Activated CD4-positive, alpha-beta T cell treated with anti-CD3 and anti-CD28 coated beads for 4 hours (primary cell): Measurements from ENCODE around the gene S1PR2.
"Not testable (repeated sequence)": the region's sequence is repeated elsewhere in the genome, so short reads cannot be mapped to it uniquely, and the experiment has no call there.

Source experiments
- DNase-seq, 2 donors: peaks; one replicate each; pipeline ENCODE4 v3.0.0-alpha.2; 2020

Gene S1PR2

GRCh38 chr19:10252707-10253106 lies 21.6 kb upstream of the S1PR2 start:
- DNase-seq, result no peak

GRCh38 chr19:10251792-10252694 lies 20.9 kb upstream of the S1PR2 start, which contains the start of gene MRPL4:
MRPL4 (plus strand) TSS chr19:10252214; CDS start chr19:10252254, 40 bp downstream.
- peak; percentile 95 to 96 for DNase-seq

DNA sequence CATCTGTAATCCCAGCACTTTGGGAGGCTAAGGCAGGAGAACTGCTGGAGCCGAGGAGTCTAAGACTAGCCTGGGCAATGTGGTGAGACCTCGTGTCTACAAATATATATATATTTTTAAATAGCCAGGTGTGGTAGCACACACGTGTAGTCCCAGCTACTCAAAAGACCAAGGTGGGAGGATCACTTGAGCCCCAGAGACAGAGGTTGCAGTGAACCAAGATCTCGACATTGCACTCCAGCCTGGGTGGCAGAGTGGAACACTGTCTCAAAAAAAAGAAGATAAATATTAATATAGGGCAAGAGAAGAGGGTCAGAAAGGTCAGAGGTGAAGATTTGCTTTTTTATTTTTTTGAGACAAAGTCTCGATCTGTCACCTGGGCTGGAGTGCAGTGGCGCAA lies 15.4 kb upstream of the S1PR2 start:
- no peak for DNase-seq

DNA sequence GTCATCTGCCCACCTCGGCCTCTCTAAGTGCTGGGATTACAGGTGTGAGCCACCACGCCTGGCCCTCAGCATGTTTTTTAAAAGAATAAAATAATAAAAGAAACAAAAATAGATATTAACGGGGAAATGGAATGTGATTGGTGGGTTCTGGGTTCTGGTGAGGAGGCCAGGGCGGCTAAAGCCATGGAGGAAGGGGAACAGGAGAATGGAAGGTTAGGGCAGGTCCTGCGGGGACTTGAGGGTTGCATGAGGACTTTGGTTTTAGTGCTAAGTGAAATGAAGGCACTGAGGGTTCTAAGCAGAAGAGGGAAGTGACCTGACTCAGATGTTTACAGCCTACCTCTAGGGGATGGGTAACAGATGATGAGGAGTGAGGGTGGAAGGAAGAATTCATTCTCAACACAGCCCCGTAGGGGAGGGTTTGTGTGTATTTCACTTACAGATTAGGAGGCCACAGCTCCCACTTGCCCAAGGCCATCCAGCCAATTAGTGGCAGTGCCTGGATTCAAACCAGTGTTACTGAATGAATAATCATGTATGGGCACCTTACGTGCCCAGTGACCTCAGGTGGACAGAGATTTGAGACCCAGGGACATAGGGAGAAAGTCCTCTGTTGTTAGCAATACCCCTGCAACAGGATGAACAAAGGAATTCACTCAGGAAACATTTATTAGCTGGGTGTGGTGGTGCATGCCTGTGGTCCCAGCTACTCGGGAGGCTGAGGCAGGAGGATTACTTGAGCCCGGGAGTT lies 14.2 kb upstream of the S1PR2 start:
- DNase-seq, result no peak

DNA sequence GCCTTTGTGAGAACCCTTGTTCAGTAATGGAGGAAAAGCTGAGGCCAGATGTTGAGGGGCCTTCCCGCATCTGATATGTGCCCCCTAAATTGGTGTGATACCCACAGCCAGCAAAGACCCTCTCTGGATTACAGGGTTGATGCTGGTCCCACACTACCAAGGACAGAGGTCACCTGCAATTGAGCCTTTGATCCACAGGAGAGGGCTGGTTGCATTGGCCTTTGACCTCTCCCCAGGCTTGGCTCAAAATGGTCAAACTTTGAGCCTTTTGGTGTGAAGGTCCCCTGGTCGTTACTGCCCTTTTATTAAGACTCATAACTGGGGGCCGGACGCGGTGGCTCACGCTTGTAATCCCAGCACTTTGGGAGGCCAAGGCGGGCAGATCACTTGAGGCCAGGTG lies 12.5 kb upstream of the S1PR2 start:
- DNase-seq, result no peak

- DNase-seq, result not testable (repeated sequence)
Measured at GRCh38 chr19:10241826-10242449, 10.8 kb upstream of the S1PR2 start.

GRCh38 chr19:10238172-10238783 lies 7.1 kb upstream of the S1PR2 start:
- no peak for DNase-seq

- no peak for DNase-seq
Measured at GRCh38 chr19:10237702-10238101, 6.6 kb upstream of the S1PR2 start.

GRCh38 chr19:10235409-10235808 lies 4.3 kb upstream of the S1PR2 start:
- DNase-seq, result not testable (repeated sequence)

- no peak for DNase-seq
Measured at GRCh38 chr19:10235003-10235402, 3.9 kb upstream of the S1PR2 start.

DNA sequence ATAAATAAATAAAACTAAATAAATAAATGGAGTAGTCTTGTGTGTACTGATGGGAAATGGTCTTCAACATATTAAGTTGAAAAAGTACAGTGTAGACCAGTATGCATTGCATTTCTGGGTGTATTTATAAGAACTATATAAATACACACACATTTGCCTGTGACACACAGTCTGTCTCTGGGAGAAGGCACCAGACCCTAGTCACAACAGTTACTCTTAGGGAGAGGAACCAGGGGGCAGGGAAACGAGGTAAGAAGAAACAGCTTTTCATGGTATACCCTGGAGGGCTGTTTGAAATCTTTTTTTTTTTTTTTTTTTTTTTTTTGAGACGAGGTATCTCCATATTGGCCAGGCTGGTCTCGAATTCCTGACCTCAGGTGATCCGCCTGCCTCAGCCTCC lies 2.8 kb upstream of the S1PR2 start:
- DNase-seq, result no peak

DNA sequence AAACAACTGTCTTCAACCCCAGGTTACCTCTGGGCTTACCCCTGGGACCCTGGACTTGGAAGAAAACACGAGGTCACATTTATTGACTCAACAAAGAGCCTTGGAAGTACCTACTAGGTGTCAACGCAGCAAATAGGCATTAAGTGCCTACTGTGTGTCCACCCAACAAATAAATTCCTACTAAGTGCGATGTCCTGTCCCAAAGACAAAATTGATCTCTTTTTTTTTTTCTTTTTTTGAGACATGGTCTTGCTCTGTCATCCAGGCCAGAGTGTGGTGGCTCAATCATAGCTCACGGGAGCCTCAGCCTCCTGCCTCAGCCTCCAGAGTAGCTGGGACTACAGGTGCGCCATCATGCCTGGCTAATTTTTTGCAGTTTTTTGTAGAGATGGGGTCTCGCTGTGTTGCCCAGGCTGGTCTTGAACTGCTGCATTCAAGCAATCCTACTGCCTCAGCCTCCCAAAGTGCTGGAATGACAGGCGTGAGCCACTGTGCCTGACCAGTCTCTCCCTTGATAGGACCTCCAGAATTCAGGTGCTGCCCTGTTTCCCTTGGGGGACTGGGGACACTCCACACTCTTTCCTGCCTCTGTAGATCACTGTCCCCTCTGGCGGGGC lies 589 bp upstream of the S1PR2 start:
- no peak for DNase-seq

- peak; percentile 85 to 89 for DNase-seq
Measured at GRCh38 chr19:10230173-10230860, 814 bp downstream of the S1PR2 start.

DNA sequence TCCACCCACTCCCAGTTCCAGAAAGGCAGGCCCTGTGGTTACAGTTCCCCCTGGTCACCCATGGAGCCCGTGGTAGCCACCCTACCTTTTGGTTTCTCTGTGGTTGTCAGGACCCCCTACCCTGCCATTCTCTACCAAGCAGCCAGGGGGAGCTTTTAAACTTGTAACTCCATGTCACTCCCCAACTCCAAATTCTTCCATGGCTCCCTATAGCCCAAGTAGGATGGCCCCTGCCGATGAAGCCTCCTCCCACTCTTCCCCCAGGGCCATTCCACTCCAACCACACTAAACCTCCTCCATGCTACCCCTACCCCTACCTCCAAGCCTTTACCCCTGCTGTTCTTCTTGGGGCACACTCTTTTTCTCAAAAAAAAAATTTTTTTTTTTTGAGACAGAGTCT lies 2.2 kb downstream of the S1PR2 start:
- DNase-seq, result peak; percentile 26 to 43

DNA sequence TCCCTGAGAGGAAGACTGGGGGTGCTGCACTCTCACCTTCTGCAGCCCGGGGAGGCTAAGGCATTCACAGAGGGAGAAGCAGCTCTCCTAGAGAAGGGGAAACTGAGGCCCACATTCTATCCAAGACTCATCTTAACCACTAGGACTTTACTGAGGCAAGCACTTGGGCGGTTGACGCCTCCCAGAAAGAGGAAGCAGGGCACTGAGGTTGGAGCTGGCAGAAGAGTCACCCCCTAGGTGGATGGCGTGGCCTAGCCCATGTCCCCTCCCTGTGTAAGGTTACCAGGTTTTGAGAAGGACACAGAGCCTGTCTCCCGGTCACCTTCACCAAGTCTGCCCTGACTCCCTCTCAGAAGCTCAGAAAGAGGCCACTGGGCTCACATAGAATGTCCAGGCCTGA lies 2.7 kb downstream of the S1PR2 start:
- no peak for DNase-seq

DNA sequence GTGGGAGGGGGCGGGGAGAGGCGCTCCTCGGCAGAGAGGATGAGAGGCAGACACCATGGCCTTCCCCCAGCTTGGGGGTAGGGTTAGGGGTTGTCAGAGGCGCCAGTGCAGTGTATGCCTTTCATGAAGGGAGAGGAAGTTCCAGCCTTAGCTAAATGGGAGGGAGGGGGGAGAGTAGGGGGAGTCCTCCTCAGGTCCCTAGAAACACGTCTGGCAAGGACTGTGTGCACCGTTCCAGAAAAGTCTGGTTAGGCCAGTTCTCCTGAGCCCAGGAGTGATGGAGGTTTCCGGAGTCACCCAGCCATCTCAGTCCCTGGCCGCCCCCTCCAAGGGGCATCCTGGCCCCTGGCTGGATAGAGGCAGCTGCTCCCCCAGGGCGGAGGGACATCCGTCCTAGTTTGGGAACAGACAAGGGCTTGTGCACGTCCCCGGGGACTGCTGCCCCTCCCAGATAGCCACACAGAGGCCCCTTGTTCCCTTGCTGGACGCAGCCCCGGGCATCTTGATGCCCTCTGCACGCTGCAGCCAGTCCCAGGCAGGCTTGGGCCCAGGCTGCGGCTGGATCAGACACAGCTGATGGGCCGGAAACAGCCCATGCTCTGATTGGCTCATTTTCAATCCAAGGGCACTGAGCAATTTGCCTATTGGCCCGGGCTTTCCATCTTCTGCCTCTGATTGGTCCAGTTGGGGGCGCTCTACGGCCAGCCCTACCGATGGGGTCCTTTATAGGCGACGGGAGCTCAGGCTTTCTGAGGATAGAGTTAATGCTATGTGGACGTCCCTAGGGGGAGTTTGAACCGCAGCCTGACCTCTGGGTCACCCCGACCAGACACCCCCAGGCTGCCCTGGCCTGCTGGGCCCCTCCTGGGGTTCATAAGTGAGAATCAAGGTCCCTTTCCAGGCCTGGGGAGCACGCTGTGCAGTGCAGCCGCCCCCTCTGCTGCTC lies 3.8 kb downstream of the S1PR2 start:
- DNase-seq, result no peak

DNA sequence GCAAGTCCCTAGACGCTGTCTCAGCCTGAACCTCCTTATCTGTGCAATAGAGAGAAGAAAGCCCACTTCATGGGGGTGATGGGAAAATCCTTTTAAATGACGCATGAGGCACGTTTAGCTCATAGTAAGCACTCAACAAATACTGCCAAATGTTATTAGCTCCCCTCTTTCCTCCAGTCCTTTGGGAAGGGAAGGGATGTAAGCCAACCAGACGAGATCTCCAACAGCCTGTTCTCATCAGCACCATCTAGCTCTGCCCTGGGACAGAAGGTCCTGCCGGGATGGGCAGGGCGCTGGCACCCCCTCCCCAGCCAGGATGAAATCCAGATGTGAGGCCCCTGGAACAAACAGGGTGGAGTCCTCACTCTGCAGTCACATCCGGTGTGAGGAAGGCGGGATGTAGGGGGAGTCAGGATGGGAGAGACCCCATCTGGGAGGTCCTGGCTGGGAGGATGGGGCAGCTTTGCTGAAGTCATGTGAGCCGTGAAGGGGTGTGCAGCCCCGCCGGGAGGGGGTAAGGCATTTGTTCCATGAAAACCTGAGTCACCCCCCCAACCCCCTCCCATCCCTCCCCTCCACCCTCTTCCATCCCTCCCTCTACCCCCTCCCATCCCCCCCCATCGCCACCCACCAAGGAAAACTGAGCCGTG lies 4.6 kb downstream of the S1PR2 start:
- no peak for DNase-seq

DNA sequence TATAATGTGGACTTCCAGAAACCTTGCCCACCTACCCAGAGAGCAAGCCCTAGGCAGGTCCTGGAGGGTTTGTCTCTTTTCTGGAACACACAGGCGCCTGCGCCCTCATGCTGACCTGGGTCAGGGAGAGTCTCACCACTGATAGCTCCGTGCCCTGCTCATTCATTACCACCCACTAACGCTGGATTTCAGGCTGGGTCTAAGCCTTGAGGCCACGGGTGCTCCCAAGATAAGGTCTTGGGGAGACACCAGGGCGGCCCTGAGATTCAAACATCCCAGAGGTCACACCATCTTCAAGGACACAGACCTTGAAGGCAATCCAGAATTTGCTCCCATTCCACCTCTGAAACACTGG lies 5.1 kb downstream of the S1PR2 start:
- DNase-seq, result no peak

DNA sequence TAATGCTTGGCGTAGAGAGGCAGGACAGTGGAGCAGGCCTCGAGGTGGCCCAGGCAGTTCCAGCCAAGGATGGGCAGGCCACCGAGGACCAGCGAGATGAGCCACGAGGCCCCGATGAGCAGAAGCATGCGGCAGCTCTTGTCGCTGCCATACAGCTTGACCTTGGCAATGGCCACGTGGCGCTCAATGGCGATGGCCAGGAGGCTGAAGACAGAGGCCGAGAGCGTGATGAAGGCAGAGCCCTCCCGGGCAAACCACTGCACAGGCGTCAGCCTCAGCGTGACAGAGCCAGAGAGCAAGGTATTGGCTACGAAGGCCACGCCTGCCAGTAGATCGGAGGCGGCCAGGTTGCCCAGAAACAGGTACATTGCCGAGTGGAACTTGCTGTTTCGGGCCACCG lies 6.8 kb downstream of the S1PR2 start:
- no peak for DNase-seq

DNA sequence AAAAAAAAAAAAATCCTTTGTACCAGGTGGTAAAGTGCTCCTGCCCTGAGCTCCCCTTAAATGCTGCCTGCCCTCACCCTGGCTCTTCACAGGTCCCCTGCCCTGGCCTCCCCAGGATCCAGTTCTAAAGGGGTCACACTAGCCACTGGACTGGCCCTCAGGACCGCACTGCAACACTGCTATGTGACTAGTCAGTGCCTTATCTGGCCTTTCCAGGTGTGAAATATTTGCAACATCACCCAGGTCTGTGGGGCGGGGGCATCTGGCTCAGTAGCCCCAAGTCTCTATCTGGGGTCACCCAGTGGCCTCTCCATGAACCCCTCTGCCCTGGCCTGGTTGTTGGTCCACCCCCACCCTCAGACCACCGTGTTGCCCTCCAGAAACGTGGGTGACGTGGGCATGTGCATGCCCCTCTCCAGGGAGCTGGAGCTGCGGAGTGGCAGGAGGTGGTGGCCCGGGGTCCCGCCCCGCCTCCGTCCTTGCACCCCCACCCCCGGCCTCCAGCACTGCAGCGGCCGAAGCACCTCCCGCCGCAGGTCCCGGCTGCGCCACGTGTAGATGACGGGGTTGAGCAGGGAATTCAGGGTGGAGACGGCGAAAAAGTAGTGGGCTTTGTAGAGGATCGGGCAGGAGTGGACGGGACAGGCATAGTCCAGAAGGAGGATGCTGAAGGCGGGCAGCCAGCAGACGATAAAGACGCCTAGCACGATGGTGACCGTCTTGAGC lies 7.5 kb downstream of the S1PR2 start:
- DNase-seq, result no peak
